Kasumi-1 (cell line): Measurements from ENCODE around the gene SND1.

Source experiments
- DNase-seq, 2 experiments: peaks; one replicate each; lab custom pipeline; 2025; lab: John Stamatoyannopoulos, UW

SND1 gene

DNA sequence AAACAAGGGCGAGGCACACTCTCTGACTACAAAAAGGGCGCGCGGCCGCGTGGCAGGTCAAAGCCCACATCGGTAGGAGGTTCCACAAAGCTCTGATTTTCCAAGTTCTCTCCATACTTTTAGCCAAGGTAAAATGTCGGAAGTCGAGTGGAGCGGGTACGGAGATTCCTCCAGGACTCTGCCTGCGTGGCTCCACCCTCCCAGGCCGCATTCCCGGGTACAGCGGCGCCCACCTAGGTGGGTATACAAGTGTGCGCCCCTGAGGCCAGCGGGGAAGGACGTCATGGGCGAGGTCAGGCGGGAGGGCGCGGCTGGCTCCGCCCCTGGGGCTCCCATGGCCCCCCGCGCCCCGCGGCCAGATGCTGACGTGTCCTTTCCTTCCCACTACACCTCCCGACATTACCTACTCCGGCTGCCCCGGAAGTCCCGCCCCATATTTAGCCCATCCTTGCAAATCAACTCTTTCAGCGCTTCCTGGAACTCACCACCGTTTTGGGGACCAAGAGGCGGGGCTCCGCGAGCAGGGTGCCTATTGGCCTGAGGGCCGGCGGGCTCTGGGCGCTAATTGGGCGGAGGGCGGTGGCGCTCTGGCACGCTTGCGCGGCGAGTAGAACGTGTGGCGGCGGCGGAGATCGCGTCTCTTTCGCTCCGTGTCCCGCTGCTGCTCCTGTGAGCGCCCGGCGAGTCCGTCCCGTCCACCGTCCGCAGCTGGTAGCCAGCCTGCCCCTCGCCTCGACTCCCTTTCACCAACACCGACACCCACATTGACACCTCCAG lies at the start of gene SND1:
TSS of gene SND1 (plus strand) at position 639 of the 777 bp plus-strand sequence. CDS start 180 bp downstream, outside the sequence.
- DNase-seq: peak; percentile 99 to 100

DNA sequence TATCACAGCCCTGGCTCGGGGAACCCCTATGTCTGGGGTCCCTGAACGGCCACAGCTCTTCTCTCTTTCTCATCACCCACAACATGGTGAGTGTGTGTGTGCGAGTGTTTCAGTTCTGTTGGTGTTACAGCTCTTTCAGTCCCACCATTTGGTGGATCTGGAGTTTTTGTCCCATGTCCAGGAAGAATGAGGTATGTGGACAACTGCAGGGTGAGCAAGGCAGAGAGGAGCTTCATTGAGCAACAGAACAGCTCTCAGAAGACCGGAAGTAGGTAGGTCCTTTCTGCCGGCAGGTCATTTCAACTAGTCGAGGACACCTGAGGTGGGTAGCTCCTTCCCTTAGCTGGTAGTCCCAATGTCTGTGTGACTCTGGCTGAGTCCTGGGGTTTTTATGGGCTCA lies 43.5 kb upstream of the SND1 start:
- DNase-seq: no peak

DNA sequence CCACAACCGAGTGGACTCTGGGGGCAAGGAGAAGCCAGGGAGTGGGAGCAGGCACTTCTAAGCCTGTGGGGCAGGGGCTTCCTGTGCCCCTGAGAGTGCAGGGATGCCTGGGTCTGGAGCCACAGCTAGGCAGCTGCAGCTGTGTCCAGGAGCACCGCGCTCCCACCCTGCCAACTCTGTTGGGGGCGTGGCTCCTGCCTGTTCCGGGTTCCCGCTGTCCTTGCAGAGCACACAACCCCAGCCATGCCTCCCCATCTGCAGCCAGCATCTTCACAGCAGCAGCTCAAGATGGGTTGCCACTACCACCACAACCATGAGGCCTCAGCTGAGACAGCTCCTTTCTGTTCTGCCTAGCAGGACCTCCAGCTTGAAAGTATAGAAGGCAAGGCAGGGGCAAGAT lies 42.7 kb upstream of the SND1 start:
- DNase-seq: no peak

DNA sequence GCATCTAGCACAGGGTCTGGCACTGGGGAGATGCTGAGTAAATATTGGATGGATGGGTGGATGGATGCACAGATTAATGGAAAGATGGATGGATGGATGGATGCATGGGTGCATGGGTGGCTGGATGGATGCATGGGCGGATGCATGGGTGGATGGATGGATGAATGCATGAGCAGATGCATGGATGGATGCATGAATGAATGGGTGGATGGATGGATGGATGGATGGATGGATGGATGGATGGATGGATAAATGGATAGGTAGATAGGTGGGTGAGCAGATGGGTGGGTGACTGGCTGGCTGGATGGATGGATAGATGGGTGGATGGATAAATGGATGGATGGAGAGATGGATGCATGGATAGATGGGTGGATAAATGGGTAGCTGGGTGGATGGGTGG lies 39.7 kb upstream of the SND1 start:
- no peak for DNase-seq

DNA sequence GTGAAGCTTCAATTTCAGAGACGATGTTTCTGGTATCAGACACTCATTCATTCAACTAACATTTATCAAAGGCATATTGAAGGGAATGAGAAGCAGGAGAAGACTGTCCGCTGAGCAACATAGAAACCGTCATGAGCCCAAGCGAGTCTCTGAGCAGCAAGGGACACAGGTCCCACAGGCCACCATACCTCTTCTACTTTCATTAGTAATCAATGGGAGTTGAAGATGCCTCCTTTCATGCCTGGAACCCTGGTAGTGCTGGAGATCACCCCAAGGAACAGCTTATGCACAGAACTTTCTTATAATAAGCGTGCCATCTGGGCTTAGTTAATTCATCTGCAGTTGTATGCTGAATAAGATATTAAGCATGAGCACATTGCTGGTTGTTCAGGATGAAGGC lies 35.3 kb upstream of the SND1 start:
- no peak for DNase-seq

DNA sequence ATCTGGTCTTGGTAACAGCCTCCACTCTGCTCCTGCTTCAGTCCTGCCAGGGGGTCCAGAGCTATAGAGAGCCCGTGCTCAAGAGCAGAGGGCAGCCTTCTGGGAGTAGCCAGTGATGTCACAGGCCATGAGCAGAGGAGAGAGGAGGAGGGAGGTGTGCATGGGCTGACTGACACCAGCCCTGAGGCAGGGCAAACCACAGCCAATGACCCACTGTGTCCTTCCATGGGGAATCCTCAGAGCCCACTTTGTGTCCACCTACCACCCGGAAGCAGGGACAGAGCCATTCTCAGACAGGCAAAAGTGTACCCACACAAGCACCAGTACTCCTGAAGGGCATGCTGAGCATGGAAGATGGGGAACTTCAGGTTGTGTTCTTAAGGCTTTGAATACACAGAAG lies 34.0 kb upstream of the SND1 start, which contains the start of gene PAX4:
TSS of gene PAX4 (minus strand) at position 101 of the 400 bp plus-strand sequence. CDS start 2,214 bp downstream, outside the sequence.
- DNase-seq: no peak

DNA sequence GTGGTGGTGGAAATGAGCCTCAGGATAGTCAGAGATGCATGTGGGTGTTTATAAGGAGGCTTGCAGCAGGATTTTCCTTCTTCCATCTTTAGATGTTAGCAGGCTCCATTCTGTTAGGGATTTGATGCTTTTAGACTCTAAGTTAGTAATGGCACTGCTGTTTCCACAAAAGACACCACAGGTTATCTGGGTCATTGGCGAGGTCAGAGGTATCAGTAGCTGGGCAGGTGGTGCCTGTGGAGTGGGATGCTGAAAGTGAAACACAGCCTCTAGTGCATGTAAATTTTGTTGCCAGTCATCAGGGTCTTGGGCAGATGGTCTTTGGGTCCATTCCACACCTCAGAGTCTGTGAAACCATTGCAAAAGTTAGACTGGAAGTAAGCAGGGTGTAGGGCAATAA lies 33.2 kb upstream of the SND1 start:
- DNase-seq: no peak

DNA sequence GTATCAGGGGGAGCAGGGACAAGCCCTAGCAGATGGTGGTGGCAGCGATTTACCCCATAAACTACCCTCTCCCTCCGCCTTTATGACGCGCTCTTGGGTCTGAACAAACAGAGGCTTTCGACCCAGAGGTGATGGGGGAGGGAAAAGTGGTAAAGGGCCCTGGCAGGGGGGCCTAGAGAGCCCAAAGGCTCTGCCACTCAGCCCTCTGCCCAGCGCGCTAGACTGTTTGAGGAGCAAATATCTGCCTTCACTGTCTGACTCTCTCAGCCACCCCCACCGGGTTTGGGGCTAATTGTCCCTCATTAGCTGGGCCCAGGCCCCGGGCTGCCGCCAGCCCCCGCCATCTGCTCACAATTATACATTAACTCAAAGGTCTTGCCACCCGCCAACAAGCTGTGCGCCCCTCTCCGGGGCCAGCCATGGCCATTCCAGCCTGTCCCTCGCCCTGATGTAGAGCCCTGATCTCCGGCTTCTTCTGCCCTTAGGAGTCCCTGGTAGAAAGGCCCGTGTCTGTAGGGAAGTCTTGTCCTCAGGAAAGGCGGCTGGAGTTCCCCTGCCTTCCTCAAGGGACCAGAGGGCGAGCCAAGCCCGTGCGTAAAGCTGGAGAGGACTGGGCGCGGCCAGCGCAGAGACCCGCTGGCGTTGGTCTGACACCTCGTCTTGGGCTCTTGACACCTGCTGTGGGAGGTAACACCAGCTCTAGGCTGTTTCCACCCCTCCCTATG lies 32.2 kb upstream of the SND1 start:
- no peak for DNase-seq

DNA sequence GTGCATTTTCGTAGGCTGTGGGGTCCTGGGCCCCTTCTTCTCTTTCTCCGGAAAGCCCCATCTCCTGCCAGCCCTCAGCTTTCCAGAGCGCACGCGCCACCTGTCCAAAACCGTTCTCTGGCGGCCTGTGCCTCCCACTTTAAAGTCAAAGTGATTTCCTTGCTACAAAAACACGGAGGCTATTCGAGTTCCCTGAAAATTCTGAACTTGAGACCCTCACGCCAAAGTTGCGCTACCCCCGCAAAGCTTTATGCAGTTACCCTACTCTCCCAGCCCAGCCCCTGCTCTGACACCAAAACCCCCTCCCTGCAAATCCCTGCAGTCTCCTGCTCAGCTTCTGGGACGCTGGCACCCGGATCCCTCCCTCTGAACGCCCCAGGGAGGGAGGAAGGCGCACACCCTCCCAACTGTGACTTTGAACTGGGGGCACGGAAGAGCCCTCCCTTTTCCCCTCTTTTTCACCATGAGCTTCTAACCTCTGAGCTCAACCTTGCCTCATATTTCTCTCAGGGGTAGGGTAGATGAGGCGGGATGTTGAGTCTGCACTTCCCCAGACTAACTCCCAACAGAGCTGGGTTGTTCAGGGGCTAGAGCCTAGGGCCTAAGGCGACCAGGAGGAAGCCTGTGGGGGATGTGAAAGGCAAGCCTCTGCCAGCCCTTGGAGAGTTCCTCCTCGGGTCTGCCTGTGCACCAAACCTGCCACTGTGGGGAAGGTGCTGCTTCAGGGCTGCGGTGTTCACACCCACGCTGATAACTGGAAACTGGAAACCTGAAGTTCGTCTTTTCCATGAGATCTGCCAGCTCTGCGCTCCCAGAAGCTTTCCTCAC lies 31.4 kb upstream of the SND1 start:
- DNase-seq: peak; percentile 48 to 59

DNA sequence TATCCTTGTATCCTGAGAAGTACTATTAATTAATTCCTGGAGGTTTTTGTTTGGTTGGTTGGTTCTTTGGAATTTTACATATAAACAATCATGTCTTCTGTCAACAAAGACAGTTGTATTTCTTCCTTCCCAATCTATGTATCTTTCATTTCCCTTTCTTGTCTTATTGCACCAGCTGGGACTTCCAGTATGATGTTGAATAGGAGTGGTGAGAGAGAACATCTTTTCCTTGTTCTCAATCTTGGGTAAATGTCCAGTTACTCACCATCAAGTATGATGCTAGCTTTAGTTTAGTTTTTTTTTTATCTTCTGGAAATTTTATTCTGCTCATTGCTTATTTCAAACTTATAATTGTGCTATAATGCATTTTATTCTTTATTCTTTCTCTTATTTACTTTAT lies 26.7 kb upstream of the SND1 start:
- no peak for DNase-seq

DNA sequence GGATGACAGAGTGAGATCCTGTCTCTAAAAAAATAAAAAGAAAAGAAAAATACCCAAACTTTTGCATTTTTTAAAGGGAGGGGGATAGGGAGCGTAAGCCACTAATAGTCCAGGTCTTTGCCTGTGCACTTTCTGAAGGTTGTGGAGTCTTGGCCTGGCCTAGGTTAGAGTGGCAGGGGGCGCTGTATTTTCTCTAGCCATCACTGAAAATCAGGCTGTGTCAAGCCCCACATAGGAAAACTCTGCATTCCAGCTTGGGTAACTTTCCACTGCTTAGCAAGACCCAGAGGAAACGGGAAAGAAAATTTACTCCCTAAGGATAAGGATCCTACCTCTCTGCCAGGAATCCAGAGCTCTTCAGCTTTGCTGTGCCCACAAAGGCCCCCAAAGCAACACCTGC lies 23.5 kb upstream of the SND1 start:
- no peak for DNase-seq

DNA sequence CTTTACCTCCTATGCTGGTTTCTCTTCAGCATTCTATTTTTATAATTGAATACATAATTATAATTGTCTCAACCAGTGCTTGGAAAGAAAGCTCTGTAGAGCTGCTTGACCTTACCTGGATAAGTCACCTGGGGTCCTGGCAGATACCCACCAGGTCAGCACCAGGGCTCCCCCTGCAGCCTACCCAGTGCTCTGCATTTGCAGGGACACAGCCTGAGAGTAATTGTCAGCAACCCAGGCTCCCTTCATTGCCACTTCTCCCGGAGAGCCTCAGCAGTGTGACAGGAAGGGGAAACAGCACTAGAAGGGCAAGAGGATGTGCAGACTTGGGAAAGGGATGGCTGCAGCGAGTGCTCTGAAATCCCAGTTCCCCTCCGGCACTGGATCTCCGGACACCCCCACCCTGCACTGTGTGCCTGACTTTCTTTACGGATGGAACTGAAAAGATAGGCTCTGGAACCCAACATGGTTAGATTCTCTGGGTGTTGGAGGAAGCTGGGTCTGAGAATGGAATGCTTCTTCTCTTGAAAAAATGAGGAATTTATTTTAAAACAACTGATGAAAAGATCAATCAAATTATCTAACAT lies 22.6 kb upstream of the SND1 start:
- peak; percentile 65 to 66 for DNase-seq

DNA sequence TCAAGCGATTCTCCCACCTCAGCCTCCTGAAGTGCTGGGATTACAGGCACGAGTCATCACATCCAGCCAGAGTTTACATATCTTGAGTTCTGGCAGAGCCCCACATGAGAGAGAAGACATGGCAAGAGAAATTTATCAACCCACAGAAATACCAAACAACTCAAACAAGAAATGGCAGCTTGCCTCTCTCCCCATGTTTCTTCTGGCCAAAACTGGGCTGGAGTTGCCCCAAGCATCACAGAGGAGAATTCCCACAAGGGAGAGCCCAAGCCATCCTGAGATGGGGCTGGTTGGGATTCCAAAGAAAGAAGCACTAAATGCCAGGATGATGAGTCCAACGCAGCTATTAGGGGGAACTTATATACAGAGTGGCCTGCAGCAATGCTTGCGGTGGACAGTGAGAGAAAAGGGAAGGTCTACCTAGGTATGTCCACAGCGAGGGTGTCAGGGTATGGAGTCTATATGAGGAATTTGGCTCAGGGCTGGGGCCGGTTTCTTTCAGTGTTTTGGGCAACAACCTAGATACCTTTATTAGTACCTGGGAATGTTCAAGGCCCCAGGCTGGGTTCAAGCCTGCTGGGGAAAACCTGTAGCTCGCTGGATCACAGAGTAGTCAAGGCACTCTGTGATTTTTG lies 19.6 kb upstream of the SND1 start:
- DNase-seq: no peak

DNA sequence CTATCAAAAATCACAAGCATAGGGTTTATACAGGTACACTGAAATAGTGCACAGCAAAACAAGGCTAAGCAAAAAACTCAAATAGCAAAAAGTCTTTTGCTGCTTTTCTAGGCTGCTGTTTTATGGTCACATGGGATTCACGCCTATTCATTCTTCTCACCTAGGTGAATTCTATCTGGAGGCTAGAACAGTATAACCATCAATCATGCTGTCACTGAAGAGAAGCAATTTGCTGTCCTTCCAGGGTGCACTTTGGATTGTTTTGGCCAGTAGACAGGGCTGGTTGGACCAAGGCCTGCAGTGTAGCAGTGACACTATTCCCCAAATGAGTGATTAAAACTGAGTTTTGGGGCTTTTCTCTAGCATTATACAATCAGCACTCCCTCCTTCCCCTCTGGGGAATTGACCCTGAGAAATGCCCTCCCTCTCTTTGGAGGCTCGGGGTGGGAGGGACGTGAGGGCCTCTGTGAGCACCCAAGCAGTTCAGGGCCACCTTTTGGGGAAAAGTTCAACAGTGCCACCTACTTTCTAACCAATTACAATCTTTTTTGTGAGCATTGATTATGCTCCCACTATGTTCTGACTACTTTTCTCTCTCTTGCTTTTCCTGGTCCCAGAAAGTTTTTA lies 16.2 kb upstream of the SND1 start:
- DNase-seq: no peak

DNA sequence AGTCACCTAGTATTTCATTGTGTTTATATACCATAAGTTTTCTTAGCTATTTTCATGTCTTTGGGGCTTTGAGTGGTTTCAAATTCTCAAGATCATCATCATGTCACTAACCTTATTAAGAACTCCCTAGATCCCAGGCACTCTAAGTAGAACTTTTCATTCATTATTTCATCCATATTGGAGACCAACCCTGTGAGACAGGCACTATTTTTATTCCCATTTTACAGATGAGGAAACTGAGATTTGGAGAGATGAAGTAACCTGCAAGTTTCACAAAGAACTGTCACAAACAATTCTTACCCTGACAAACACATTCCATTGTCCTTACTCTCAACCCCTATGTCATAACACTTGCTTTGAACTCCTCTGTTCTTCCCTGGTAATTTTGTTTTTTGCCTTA lies 13.8 kb upstream of the SND1 start:
- DNase-seq: no peak

DNA sequence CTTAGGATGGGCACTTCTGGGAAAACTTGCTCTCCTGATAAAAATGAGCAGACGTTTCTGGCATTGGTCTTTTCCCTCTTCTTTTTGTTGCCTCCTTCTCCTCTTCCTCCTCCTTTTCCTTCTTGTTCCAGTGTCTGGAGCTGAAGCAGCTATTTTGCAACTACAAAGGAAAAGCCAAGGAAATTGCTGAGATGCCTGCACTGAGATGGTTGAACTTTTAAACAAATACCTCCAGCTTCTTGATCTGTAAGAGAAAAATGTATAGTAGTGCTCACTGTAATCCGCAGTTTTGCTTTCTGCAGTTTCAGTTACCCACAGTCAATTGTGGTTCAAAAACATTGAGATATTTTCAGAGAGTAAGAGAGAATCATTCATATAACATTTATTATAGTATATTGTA lies 7.5 kb upstream of the SND1 start:
- no peak for DNase-seq

DNA sequence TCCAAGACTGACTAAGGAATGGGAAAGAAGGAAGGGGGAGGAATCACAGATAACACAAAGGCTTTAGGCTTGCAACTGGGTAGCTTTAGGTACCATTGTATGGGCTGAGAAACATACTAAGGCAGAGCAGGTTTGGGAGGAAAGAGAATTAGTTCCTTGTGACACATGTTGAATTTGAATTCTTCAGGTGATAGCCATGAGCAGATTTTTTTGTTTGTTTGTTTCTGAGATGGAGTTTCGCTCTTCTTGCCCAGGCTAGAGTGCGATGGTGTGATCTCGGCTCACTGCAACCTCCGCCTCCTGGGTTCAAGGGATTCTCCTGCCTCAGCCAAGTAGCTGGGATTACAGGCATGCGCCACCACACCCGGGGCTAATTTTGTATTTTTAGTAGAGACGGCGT lies 4.4 kb upstream of the SND1 start:
- DNase-seq: no peak

DNA sequence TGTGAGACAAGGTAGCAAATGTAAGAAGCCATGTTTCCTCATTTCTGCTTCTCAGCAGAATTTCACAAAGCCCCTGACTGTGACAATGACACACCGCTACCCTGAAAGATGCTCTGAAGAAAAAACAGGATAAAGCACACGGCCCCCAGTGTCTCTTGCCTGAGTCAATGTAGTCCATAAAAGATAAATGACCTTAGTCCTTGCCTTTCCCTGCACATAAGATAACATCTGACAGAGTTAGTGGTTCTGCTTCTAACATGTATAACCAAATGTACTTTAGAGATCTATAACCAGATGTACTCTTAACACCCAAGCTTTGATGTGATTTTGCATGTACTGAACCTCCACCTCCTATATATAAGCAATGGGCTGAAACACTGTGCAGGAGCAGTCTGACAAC lies 3.0 kb upstream of the SND1 start:
- DNase-seq: no peak

DNA sequence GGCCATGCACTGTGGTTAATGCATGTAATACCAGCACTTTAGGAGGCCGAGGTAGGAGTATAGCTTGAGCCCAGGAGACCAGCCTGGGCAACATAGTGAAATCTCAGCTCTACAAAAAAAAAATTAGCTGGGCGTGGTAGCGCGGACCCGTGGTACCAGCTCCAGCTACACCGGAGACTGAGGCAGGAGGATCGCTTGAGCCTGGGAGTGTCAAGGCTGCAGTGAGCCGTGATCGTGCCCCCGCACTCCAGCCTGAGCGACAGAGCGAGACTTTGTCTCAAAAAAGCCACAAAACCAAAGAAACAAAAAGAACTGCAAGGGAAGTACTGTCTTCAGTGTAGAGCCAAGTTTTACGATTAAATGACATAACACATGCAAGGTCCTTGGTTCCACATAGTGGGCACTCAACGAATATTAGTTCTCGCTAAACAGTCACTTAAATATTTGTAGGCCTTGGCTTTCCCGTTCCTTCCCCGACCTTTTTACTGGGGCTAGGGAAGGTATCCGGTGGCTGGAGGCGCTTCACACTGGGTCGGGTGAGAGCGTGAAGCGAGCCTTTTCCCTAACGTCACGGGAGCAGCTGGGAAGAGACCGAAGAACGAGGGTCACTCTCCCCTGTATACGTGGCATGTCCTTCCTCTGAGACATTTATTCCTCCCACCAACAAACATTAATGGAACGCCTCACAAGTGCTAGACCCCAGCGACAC lies 993 bp upstream of the SND1 start:
- peak; percentile 47 to 65 for DNase-seq
